HEK293 (cell line): ENCODE results near the gene SAMD11.

ENCODE experiments used
- CTCF ChIA-PET: fragments of 350-600 bp; formaldehyde crosslinking; extraction: SDS; loops from one replicate; lab custom pipeline; 2021; ENCODE audit warnings: antibody characterized with exemption; lab: Yijun Ruan, JAX
- POLR2A ChIA-PET: fragments of 300-600 bp; formaldehyde crosslinking; extraction: SDS; loops from one replicate; lab custom pipeline; 2020; ENCODE audit warnings: antibody characterized with exemption, inconsistent platforms; lab: Yijun Ruan, JAX
- H3K27ac ChIP-seq: fragments of 200-500 bp; sonication (Bioruptor generic); 2 replicates; pipeline ENCODE4 v1.5.1; 2014; ENCODE audit warnings: low read depth, low read length, control low read depth, inconsistent platforms; ENCODE audit errors: extremely low read depth
- H3K36me3 ChIP-seq, 2 experiments: fragments of 200-500 bp in 1 of 2; sonication (Bioruptor generic) in 1 of 2; 1 replicate in 1 of 2; 2 replicates in 1 of 2; pipeline ENCODE4 v1.5.1; 2014 to 2017; ENCODE audit warnings: inconsistent platforms in 2 of 2, low read length in 2 of 2; ENCODE audit not compliant: control insufficient read depth in 2 of 2, insufficient read depth in 1 of 2
- H3K4me1 ChIP-seq: fragments of 200-500 bp; sonication (Bioruptor generic); 2 replicates; pipeline ENCODE4 v1.5.1; 2014; ENCODE audit warnings: mild to moderate bottlenecking, low read length, inconsistent platforms; ENCODE audit not compliant: control insufficient read depth, insufficient read depth
- H3K4me3 ChIP-seq: 2 replicates; pipeline ENCODE4 v1.5.1; 2011; ENCODE audit warnings: low read depth, mild to moderate bottlenecking, control low read depth, low read length, moderate library complexity
- H3K9me3 ChIP-seq: fragments of 200-500 bp; sonication (Bioruptor generic); 2 replicates; pipeline ENCODE4 v1.5.1; 2014; ENCODE audit warnings: low read depth, low read length, inconsistent platforms; ENCODE audit not compliant: control insufficient read depth, insufficient read depth
- EGR2 ChIP-seq: fragments of 450-650 bp; formaldehyde crosslinking; IDR thresholded peaks from 2 replicates; pipeline ENCODE4 v1.5.1; 2016; ENCODE audit warnings: low read depth, missing biosample characterization, missing genetic modification characterization
- KLF8 ChIP-seq: fragments of 450-650 bp; formaldehyde crosslinking; IDR thresholded peaks from 2 replicates; pipeline ENCODE4 v1.5.1; 2016; ENCODE audit warnings: missing biosample characterization, missing genetic modification characterization
- PRDM10 ChIP-seq: fragments of 450-650 bp; formaldehyde crosslinking; IDR thresholded peaks from 2 replicates; pipeline ENCODE4 v1.5.1; 2016; ENCODE audit warnings: missing biosample characterization, missing genetic modification characterization
- ZNF521 ChIP-seq: fragments of 450-650 bp; formaldehyde crosslinking; IDR thresholded peaks from 2 replicates; pipeline ENCODE4 v1.5.1; 2017; ENCODE audit warnings: missing biosample characterization, mild to moderate bottlenecking, missing genetic modification characterization

SAMD11 gene

GRCh38 chr1:993379-993995 lies 69.8 kb downstream of the SAMD11 start:
- TF ChIP-seq ZNF521 (tag by site-specific recombination) (no peak), PRDM10 (tag by site-specific recombination) (peak; percentile 58), EGR2 (tag by site-specific recombination) (0 out of 2 replicates have a peak, but pooled peaks have one; percentile 5), KLF8 (tag by site-specific recombination) (no peak)
- ChIA-PET POLR2A (interaction anchor here (0.8 to 2.2 kb wide), 2 partner anchors 11 to 18 kb away, joined by 5 to 11 read pairs; partner anchors contain the start of gene PERM1), CTCF (interaction anchor here (0.8 to 4.3 kb wide), 3 partner anchors 10 to 66 kb away, joined by 3 to 39 read pairs (median 3); no protein-coding TSS in a partner anchor)
- peaks cover 0 to 21% of the 10 kb centered on the region in 2 experiments; a peak in 1 of 3 replicates for H3K36me3 ChIP-seq
- H3K9me3 ChIP-seq = no peaks in the 10 kb centered on the region
- no peak overlapping the region for H3K4me3 ChIP-seq
- 0 out of 2 replicates have a peak, but pooled peaks cover 3% of the 10 kb centered on the region for H3K4me1 ChIP-seq
- H3K27ac ChIP-seq = no peak overlapping the region
